KMS-11 (cell line): ENCODE results near the gene GIPC3.

Source experiments
- H2AFZ ChIP-seq: fragments of 200-600 bp; sonication (generic); 2 replicates; pipeline ENCODE4 v1.6.1; 2016; ENCODE audit warnings: antibody characterized with exemption, mixed run types, low read depth
- H3K27ac ChIP-seq: fragments of 200-600 bp; sonication (generic); 2 replicates; pipeline ENCODE4 v1.6.1; 2016; ENCODE audit warnings: mild to moderate bottlenecking, mixed run types
- H3K27me3 ChIP-seq: fragments of 200-600 bp; sonication (generic); 2 replicates; pipeline ENCODE4 v1.6.1; 2017; ENCODE audit warnings: mild to moderate bottlenecking, low read depth, mixed run types, moderate library complexity; ENCODE audit not compliant: insufficient read depth
- H3K36me3 ChIP-seq: fragments of 200-600 bp; sonication (generic); 2 replicates; pipeline ENCODE4 v1.6.1; 2017; ENCODE audit warnings: mild to moderate bottlenecking, mixed run types; ENCODE audit not compliant: insufficient read depth
- H3K4me1 ChIP-seq: fragments of 200-600 bp; sonication (generic); 2 replicates; pipeline ENCODE4 v1.6.1; 2016; ENCODE audit warnings: mild to moderate bottlenecking, low read depth, mixed run types; ENCODE audit not compliant: poor library complexity, severe bottlenecking
- H3K4me2 ChIP-seq: fragments of 200-600 bp; sonication (generic); 2 replicates; pipeline ENCODE4 v1.7.0; 2016; ENCODE audit warnings: mild to moderate bottlenecking, mixed run types
- H3K4me3 ChIP-seq: fragments of 200-600 bp; sonication (generic); IDR thresholded peaks from 2 replicates; pipeline ENCODE4 v1.6.1; 2017; ENCODE audit warnings: low read depth, low read length, mixed read lengths; ENCODE audit not compliant: insufficient read depth
- H3K79me2 ChIP-seq: fragments of 200-600 bp; sonication (generic); 2 replicates; pipeline ENCODE4 v1.6.1; 2016; ENCODE audit warnings: low read depth, mixed run types; ENCODE audit not compliant: insufficient read depth
- H3K9ac ChIP-seq: fragments of 200-600 bp; sonication (generic); 2 replicates; pipeline ENCODE4 v1.6.1; 2016; ENCODE audit warnings: mild to moderate bottlenecking, mixed run types
- H4K20me1 ChIP-seq: fragments of 200-600 bp; sonication (generic); 2 replicates; pipeline ENCODE4 v1.6.1; 2016; ENCODE audit warnings: mild to moderate bottlenecking, mixed run types; ENCODE audit not compliant: insufficient read depth
- CTCF ChIP-seq: fragments of 200-600 bp; sonication (generic); conservative IDR thresholded peaks from 2 replicates; pipeline ENCODE4 v1.6.1; 2017; ENCODE audit warnings: low read depth, mild to moderate bottlenecking, antibody characterized with exemption, low read length, moderate library complexity, mixed read lengths

Gene GIPC3

GRCh38 chr19:3539756-3540118 lies 45.5 kb upstream of the GIPC3 start:
- Histone ChIP-seq H3K36me3 (no peaks in the 10 kb centered on the region), H3K4me1 (no peaks in the 10 kb centered on the region), H2AFZ (no peak overlapping the region), H3K27ac (no peak overlapping the region), H3K4me3 (no peak overlapping the region), H3K79me2 (no peaks in the 10 kb centered on the region), H4K20me1 (no peaks in the 10 kb centered on the region), H3K27me3 (no peaks in the 10 kb centered on the region), H3K9ac (no peak overlapping the region), H3K4me2 (no peak overlapping the region)
- TF ChIP-seq CTCF: no peak

- no peaks in the 10 kb centered on the region for H4K20me1 ChIP-seq
- no peak for TF ChIP-seq CTCF
- H3K27ac ChIP-seq: no peak overlapping the region
- no peak overlapping the region for H2AFZ ChIP-seq
- H3K27me3 ChIP-seq: no peaks in the 10 kb centered on the region
- H3K9ac ChIP-seq: no peak overlapping the region
- H3K4me3 ChIP-seq: no peak overlapping the region
- no peaks in the 10 kb centered on the region for H3K4me1 ChIP-seq
- no peak overlapping the region for H3K4me2 ChIP-seq
- H3K79me2 ChIP-seq: no peaks in the 10 kb centered on the region
- H3K36me3 ChIP-seq: no peaks in the 10 kb centered on the region
Measured at GRCh38 chr19:3543150-3544057, 41.9 kb upstream of the GIPC3 start.

- no peak overlapping the region for H2AFZ ChIP-seq
Measured at GRCh38 chr19:3544058-3544376, 41.3 kb upstream of the GIPC3 start.

GRCh38 chr19:3544742-3545668 lies 40.3 kb upstream of the GIPC3 start:
- Histone ChIP-seq H3K4me3 (no peak overlapping the region), H3K9ac (no peak overlapping the region), H3K36me3 (no peaks in the 10 kb centered on the region), H4K20me1 (no peaks in the 10 kb centered on the region), H3K4me1 (no peaks in the 10 kb centered on the region), H3K27me3 (no peaks in the 10 kb centered on the region), H2AFZ (no peak overlapping the region), H3K79me2 (no peaks in the 10 kb centered on the region), H3K4me2 (no peak overlapping the region), H3K27ac (no peak overlapping the region)
- TF ChIP-seq CTCF: peak; percentile 91

More at GRCh38 chr19:3544058-3544376, 41.3 kb upstream of the GIPC3 start:
- H3K27ac ChIP-seq: no peak overlapping the region
- H3K27me3 ChIP-seq: no peaks in the 10 kb centered on the region
- H3K79me2 ChIP-seq: no peaks in the 10 kb centered on the region
- no peak overlapping the region for H3K4me2 ChIP-seq
- no peak overlapping the region for H3K4me3 ChIP-seq
- no peak overlapping the region for H3K9ac ChIP-seq
- H3K4me1 ChIP-seq: no peaks in the 10 kb centered on the region
- TF ChIP-seq CTCF: no peak
- H3K36me3 ChIP-seq: no peaks in the 10 kb centered on the region
- no peaks in the 10 kb centered on the region for H4K20me1 ChIP-seq
